A549 (cell line): ENCODE results near the gene GATB. TPM values are rescaled to one million over a fixed set of nuclear protein-coding genes. Genes with fewer than 3 reads are reported as not detected.

Source experiments
- ATAC-seq, 2 experiments: fragments of 200-7000 bp in 1 of 2; fragments of >200 bp in 1 of 2; cut with Nextera tagmentation in 1 of 2; cut with Tn5 transposase in 1 of 2; 3 replicates each; pipeline versions ENCODE4 v1.8.0 to v1.9.1; 2018 to 2020; ENCODE audit warnings: mild to moderate bottlenecking in 1 of 2, moderate library complexity in 1 of 2
- CTCF ChIA-PET: fragments of 300-600 bp; sonication (Branson Sonifier 250); formaldehyde crosslinking; extraction: SDS; loops from one replicate; lab custom pipeline; 2021; ENCODE audit warnings: antibody characterized with exemption, inconsistent platforms; lab: Yijun Ruan, JAX
- POLR2A ChIA-PET: fragments of 350-600 bp; formaldehyde crosslinking; extraction: SDS; loops from one replicate; lab custom pipeline; 2021; ENCODE audit warnings: antibody characterized with exemption, inconsistent platforms; lab: Yijun Ruan, JAX
- DNase-seq, 2 experiments: peaks; one replicate each; pipeline versions ENCODE4 v3.0.0 to v3.0.0-alpha.2; 2011 to 2016; ENCODE audit warnings: low read depth in 1 of 2, low spot score in 1 of 2
- FAIRE-seq: peaks from 2 replicates; lab custom pipeline; 2011; peaks lifted over from hg19 to GRCh38; lab: Jason Lieb, UNC
- H3K27ac ChIP-seq, 2 experiments: fragments of >200 bp; sonication (Bioruptor Twin); formaldehyde crosslinking; 3 replicates each; pipeline ENCODE4 v1.5.1; 2016 to 2017
- H3K4me1 ChIP-seq: fragments of >200 bp; sonication (Bioruptor Twin); formaldehyde crosslinking; 3 replicates; pipeline ENCODE4 v1.6.1; 2016
- H3K4me2 ChIP-seq: fragments of >200 bp; sonication (Bioruptor Twin); formaldehyde crosslinking; 3 replicates; pipeline ENCODE4 v1.6.1; 2016
- H3K4me3 ChIP-seq: fragments of >200 bp; sonication (Bioruptor Twin); formaldehyde crosslinking; 3 replicates; pipeline ENCODE4 v1.5.1; 2016
- H3K9me3 ChIP-seq: fragments of >200 bp; sonication (Bioruptor Twin); formaldehyde crosslinking; 3 replicates; pipeline ENCODE4 v1.6.1; 2016
- BCL3 ChIP-seq: fragments of >200 bp; sonication (Bioruptor Twin); formaldehyde crosslinking; IDR thresholded peaks from 3 replicates; pipeline ENCODE4 v1.6.1; 2016
- BHLHE40 ChIP-seq: IDR thresholded peaks from 2 replicates; pipeline ENCODE4 v1.6.1; 2012; ENCODE audit warnings: low read depth, low read length, inconsistent platforms
- EHF ChIP-seq: fragments of 250-450 bp; sonication (Bioruptor Pico); IDR thresholded peaks from 2 replicates; pipeline ENCODE4 v1.5.0; 2020; ENCODE audit warnings: mild to moderate bottlenecking
- FOSL2 ChIP-seq, 2 experiments: fragments of 450-650 bp in 1 of 2; fragments of >200 bp in 1 of 2; sonication (Bioruptor Twin) in 1 of 2; formaldehyde crosslinking; IDR thresholded peaks; 2 replicates each; pipeline versions ENCODE4 v1.5.0 to v1.6.1; 2016 to 2020; ENCODE audit warnings: mild to moderate bottlenecking in 1 of 2, moderate library complexity in 1 of 2
- GATA3 ChIP-seq: IDR thresholded peaks from 2 replicates; pipeline ENCODE4 v1.6.1; 2012; ENCODE audit warnings: borderline replicate concordance
- HDAC2 ChIP-seq: fragments of 200-600 bp; sonication (generic); IDR thresholded peaks from 2 replicates; pipeline ENCODE4 v1.6.1; 2016
- HEYL ChIP-seq: fragments of 250-450 bp; sonication (Bioruptor Pico); IDR thresholded peaks from 2 replicates; pipeline ENCODE4 v1.8.0; 2021; ENCODE audit warnings: mild to moderate bottlenecking, moderate library complexity
- JUN ChIP-seq, 2 experiments: fragments of >200 bp; sonication (Bioruptor Twin); formaldehyde crosslinking; IDR thresholded peaks; 2 replicates in 1 of 2; 3 replicates in 1 of 2; pipeline ENCODE4 v1.6.1; 2016 to 2017
- JUNB ChIP-seq: fragments of >200 bp; sonication (Bioruptor Twin); formaldehyde crosslinking; IDR thresholded peaks from 2 replicates; pipeline ENCODE4 v1.6.1; 2016
- KDM5A ChIP-seq: fragments of 200-600 bp; sonication (generic); IDR thresholded peaks from 2 replicates; pipeline ENCODE4 v1.6.1; 2016; ENCODE audit warnings: antibody characterized with exemption, mild to moderate bottlenecking
- MAX ChIP-seq: IDR thresholded peaks from 2 replicates; pipeline ENCODE4 v1.6.1; 2012
- MAZ ChIP-seq: fragments of 150-350 bp; IDR thresholded peaks from 2 replicates; pipeline ENCODE4 v1.6.1; 2014; ENCODE audit warnings: antibody characterized with exemption, low read depth, low read length, borderline replicate concordance
- NPAS2 ChIP-seq: fragments of 250-450 bp; sonication (Bioruptor Pico); IDR thresholded peaks from 2 replicates; pipeline ENCODE4 v1.8.0; 2022; ENCODE audit warnings: mild to moderate bottlenecking, moderate library complexity, borderline replicate concordance
- PHF8 ChIP-seq: fragments of 200-600 bp; sonication (generic); IDR thresholded peaks from 2 replicates; pipeline ENCODE4 v1.6.1; 2016; ENCODE audit warnings: low read depth, mild to moderate bottlenecking, antibody characterized with exemption, moderate library complexity, borderline replicate concordance
- POLR2AphosphoS2 ChIP-seq: conservative IDR thresholded peaks from 2 replicates; pipeline ENCODE4 v1.6.1; 2012; ENCODE audit warnings: low read length, improper control_type of control experiment, inconsistent platforms
- RCOR1 ChIP-seq: fragments of 150-350 bp; IDR thresholded peaks from 2 replicates; pipeline ENCODE4 v1.6.1; 2014; ENCODE audit warnings: antibody characterized with exemption, low read length, low read depth
- RNF2 ChIP-seq: fragments of 200-600 bp; sonication (generic); IDR thresholded peaks from 2 replicates; pipeline ENCODE4 v1.6.1; 2016; ENCODE audit warnings: low read depth, mild to moderate bottlenecking, antibody characterized with exemption, moderate library complexity, borderline replicate concordance
- ZFP36 ChIP-seq: fragments of 450-650 bp; IDR thresholded peaks from 2 replicates; pipeline ENCODE4 v1.6.1; 2014; ENCODE audit warnings: borderline replicate concordance; ENCODE audit not compliant: partially characterized antibody
- ZSCAN20 ChIP-seq: fragments of 250-450 bp; sonication (Bioruptor Pico); IDR thresholded peaks from 2 replicates; pipeline ENCODE4 v1.8.0; 2022; ENCODE audit warnings: mild to moderate bottlenecking, moderate library complexity
- WGBS: methylation state at CpG from one replicate; pipeline ENCODE4 v1.1.6; 2017; ENCODE audit errors: missing lambda C conversion rate; 5-methylcytosine and 5-hydroxymethylcytosine counted together
- polyA plus RNA-seq, 4 experiments: library from polyadenylated mRNA; depleted of rRNA in 3 of 4; stranded (reverse); fragments of >200 nt; fragmentation: RNase III in 1 of 4; extraction: RNeasy Plus Mini Kit Qiagen cat#74134 plus additional on column Dnase treatment in 1 of 4; gene quantifications; 2 replicates in 3 of 4; 3 replicates in 1 of 4; pipeline ENCODE4 v1.2.3, GENCODE V29; 2011 to 2017
- TF ChIP-seq, protein P1 (sequence below): fragments of 150-350 bp; IDR thresholded peaks from 2 replicates; pipeline ENCODE4 v1.6.1; 2014; ENCODE audit warnings: low read depth, mild to moderate bottlenecking, low read length
- TF ChIP-seq, protein P2 (sequence below): fragments of 200-600 bp; sonication (generic); IDR thresholded peaks from 2 replicates; pipeline ENCODE4 v1.6.1; 2016; ENCODE audit warnings: antibody characterized with exemption, mild to moderate bottlenecking, moderate library complexity
- TF ChIP-seq, protein P3 (sequence below): IDR thresholded peaks from 2 replicates; pipeline ENCODE4 v1.6.1; 2012; ENCODE audit warnings: low read depth, borderline replicate concordance

Gene GATB
- polyA plus RNA-seq, 2 of the 4 experiments (the other 2 are of a cell fraction): 12.1 to 17.8 TPM

GRCh38 chr4:151692443-151692782, 68.4 kb downstream of the GATB start:
- ATAC-seq (no peak), DNase-seq (no peak), FAIRE-seq (no peak)
- H3K4me3 ChIP-seq: no peak overlapping the region
- no peak overlapping the region for H3K4me2 ChIP-seq
- TF ChIP-seq HDAC2 (no peak), POLR2AphosphoS2 (no peak), MAZ (no peak), MAX (no peak), ZSCAN20 (CRISPR knock-in tag) (no peak), FOSL2 (IDR thresholded peaks at IDR 0.05) (no peak), FOSL2 (CRISPR knock-in tag; IDR thresholded peaks at IDR 0.05) (no peak), PHF8 (no peak), RCOR1 (no peak), GATA3 (no peak), BCL3 (no peak), RNF2 (no peak), ZFP36 (no peak), JUNB (no peak), BHLHE40 (no peak)
- TF ChIP-seq, protein P1, sequence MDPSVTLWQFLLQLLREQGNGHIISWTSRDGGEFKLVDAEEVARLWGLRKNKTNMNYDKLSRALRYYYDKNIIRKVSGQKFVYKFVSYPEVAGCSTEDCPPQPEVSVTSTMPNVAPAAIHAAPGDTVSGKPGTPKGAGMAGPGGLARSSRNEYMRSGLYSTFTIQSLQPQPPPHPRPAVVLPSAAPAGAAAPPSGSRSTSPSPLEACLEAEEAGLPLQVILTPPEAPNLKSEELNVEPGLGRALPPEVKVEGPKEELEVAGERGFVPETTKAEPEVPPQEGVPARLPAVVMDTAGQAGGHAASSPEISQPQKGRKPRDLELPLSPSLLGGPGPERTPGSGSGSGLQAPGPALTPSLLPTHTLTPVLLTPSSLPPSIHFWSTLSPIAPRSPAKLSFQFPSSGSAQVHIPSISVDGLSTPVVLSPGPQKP: no peak
- TF ChIP-seq, protein P2, sequence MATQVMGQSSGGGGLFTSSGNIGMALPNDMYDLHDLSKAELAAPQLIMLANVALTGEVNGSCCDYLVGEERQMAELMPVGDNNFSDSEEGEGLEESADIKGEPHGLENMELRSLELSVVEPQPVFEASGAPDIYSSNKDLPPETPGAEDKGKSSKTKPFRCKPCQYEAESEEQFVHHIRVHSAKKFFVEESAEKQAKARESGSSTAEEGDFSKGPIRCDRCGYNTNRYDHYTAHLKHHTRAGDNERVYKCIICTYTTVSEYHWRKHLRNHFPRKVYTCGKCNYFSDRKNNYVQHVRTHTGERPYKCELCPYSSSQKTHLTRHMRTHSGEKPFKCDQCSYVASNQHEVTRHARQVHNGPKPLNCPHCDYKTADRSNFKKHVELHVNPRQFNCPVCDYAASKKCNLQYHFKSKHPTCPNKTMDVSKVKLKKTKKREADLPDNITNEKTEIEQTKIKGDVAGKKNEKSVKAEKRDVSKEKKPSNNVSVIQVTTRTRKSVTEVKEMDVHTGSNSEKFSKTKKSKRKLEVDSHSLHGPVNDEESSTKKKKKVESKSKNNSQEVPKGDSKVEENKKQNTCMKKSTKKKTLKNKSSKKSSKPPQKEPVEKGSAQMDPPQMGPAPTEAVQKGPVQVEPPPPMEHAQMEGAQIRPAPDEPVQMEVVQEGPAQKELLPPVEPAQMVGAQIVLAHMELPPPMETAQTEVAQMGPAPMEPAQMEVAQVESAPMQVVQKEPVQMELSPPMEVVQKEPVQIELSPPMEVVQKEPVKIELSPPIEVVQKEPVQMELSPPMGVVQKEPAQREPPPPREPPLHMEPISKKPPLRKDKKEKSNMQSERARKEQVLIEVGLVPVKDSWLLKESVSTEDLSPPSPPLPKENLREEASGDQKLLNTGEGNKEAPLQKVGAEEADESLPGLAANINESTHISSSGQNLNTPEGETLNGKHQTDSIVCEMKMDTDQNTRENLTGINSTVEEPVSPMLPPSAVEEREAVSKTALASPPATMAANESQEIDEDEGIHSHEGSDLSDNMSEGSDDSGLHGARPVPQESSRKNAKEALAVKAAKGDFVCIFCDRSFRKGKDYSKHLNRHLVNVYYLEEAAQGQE: no peak
- no peak overlapping the region for H3K27ac ChIP-seq
- H3K4me1 ChIP-seq: no peaks in the 10 kb centered on the region
- ChIA-PET CTCF (no interaction called here), POLR2A (no interaction called here)
- no peaks in the 10 kb centered on the region for H3K9me3 ChIP-seq
- 68% methylated on average over 6 of the region's 6 CpGs for WGBS

- Histone ChIP-seq H3K4me1 (no peaks in the 10 kb centered on the region), H3K27ac (no peak overlapping the region), H3K4me3 (no peak overlapping the region), H3K4me2 (no peak overlapping the region), H3K9me3 (no peaks in the 10 kb centered on the region)
- FAIRE-seq (no peak), ATAC-seq (no peak), DNase-seq (no peak)
- TF ChIP-seq PHF8: no peak
- no peak for TF ChIP-seq HEYL (CRISPR knock-in tag)
- no peak for TF ChIP-seq JUN (IDR thresholded peaks at IDR 0.05)
- TF ChIP-seq GATA3: no peak
- no peak for TF ChIP-seq POLR2AphosphoS2
- no peak for TF ChIP-seq MAX
- TF ChIP-seq MAZ: no peak
- no peak for TF ChIP-seq HDAC2
- TF ChIP-seq, protein P3, sequence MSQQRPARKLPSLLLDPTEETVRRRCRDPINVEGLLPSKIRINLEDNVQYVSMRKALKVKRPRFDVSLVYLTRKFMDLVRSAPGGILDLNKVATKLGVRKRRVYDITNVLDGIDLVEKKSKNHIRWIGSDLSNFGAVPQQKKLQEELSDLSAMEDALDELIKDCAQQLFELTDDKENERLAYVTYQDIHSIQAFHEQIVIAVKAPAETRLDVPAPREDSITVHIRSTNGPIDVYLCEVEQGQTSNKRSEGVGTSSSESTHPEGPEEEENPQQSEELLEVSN: no peak
- no peak for TF ChIP-seq KDM5A
- no peak for TF ChIP-seq RNF2
- TF ChIP-seq ZSCAN20 (CRISPR knock-in tag): no peak
- TF ChIP-seq EHF: no peak
- TF ChIP-seq NPAS2: no peak
- 78% methylated on average over 14 of the region's 14 CpGs for WGBS
- CTCF ChIA-PET: interaction anchor here (0.6 kb wide), 1 partner anchor 367 kb away, joined by 3 read pairs; no protein-coding TSS in a partner anchor
- POLR2A ChIA-PET: no interaction called here
Observed at GRCh38 chr4:151691639-151692442, 69.0 kb downstream of the GATB start.
